Measurements from ENCODE around the gene RASD1.
A peak's percentile ranks its signal among the peaks of the same experiment; 100 is the strongest.

RASD1 gene, protein sequence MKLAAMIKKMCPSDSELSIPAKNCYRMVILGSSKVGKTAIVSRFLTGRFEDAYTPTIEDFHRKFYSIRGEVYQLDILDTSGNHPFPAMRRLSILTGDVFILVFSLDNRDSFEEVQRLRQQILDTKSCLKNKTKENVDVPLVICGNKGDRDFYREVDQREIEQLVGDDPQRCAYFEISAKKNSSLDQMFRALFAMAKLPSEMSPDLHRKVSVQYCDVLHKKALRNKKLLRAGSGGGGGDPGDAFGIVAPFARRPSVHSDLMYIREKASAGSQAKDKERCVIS

DNA sequence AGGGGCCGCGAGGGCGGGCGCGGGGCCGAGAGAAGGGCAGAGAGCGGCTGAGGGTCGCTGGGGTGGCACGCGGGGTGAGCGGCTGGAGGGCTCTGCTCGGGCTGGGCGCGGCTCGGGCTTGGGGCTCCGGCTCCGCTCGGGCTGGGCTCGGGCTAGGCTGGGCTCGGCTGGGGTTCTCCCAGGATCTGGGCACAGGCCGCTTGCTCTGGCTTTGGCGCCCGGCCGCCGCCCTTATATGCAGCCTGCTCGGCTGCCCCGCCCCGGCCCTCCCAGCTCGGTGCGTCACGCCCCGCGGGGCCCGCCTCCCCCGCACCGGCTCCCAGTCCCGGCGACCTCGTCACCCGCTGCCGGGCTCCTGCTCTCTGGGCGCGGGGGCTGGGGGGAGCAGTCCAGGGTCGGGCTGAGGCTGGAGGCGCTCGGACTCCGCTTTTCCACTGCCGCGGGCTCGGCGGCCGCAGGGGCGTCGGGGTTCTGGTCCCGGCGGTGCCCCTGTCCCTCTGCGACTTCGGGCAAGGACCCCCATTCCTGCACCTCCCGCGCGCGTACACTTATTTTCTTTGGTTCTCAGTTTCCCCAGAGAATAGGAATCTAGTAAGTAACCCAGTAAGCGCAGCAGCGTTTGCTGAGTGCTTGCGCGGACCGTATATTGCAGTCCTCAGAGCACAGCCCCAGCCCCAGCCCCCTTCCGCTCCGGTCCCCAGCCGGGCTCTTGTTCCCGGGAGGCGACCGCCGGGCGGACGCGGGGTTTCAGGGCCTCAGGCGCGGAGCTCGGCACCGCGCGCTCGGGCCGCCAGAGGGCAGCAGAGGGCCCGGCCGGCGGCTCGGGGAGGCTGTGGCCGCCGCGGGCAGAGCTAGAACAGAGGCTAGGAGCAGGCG lies at the start of gene RASD1:
TSS of gene RASD1 (minus strand) at position 207 of the 876 bp plus-strand sequence. CDS start 214 bp downstream, outside the sequence.
- peak; percentile 87 for DNase-seq (ENCODE audit: low read depth)

DNA sequence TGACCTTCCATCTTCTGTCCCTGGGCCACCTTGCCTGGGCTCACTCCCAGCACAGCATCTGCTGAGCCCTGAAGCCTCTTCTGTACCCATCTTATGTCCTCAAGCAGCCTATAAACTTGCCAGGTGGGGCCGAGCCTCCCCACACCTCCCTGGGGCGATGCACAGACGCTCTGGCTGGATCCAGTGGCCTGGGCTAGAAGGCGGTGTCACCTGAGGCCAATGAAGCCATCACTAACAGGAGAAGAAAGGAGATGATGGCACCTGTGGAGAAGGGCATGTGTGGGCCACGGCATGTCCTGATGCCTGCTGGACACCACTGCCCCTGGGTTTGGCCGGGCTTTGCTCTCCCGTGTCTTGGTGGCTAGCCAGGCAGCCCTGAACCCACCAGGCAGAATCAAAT lies 49.8 kb upstream of the RASD1 start:
- DNase-seq (ENCODE audit: low read depth): no peak

DNA sequence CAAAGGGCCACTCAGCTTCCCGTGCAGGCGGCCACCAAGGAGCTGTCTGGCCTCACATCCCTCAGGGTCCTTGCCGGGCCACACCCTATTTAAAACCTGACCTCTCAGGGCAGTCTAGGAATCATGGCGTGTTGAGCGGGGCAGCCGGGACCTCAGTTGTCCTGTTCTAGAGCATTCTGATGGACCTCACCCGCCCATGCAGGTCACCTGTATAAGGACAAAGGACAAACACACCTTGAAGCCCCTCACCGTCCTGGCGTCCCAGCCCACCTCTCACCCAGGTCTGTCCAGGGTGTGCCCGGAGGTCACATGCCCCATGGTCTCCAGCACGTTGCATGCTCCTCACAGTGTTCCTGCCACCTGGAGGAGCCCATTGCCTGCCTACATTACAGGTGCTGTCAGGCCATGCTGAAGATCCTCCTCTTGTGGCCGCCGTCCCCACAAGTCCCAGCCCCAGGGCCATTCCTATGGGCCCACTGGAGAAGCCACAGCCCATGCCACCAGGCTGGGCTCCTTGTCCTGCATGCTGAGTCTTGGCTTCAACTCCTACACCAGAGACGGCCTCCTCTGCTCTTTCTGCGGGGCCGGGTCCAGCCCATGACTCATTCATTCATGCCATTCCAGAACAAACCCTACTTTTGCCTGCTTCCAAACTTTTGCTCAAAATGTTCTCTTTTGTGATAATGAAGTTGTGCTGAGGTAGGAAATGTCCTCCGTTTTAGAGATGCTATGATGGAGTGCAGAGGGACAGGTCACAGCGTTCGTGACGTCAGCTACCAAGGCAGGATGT lies 49.0 kb upstream of the RASD1 start:
- DNase-seq (ENCODE audit: low read depth): peak; percentile 60

GRCh38 chr17:17542906-17543635 lies 46.9 kb upstream of the RASD1 start:
- no peak for DNase-seq (ENCODE audit: low read depth)

DNA sequence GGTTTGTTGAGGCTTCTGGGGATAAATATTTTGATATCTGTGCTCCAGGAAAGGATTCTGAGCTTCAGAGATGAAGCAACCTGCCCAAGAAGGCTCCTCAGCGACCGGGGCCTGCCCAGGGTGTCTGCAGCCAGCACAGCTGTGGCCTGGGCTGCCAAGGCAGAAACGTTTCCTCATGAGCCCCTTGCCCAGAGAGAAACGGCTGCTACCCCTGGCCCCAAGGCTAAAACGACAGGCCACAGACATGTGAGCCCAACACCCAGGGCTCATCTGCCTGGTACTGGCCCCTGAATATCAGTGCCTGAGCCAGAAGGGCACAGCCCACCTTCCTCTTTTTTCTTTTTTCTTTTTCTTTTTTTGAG lies 45.4 kb upstream of the RASD1 start:
- no peak for DNase-seq (ENCODE audit: low read depth)

GRCh38 chr17:17540935-17541639 lies 44.9 kb upstream of the RASD1 start:
- no peak for DNase-seq (ENCODE audit: low read depth)

DNA sequence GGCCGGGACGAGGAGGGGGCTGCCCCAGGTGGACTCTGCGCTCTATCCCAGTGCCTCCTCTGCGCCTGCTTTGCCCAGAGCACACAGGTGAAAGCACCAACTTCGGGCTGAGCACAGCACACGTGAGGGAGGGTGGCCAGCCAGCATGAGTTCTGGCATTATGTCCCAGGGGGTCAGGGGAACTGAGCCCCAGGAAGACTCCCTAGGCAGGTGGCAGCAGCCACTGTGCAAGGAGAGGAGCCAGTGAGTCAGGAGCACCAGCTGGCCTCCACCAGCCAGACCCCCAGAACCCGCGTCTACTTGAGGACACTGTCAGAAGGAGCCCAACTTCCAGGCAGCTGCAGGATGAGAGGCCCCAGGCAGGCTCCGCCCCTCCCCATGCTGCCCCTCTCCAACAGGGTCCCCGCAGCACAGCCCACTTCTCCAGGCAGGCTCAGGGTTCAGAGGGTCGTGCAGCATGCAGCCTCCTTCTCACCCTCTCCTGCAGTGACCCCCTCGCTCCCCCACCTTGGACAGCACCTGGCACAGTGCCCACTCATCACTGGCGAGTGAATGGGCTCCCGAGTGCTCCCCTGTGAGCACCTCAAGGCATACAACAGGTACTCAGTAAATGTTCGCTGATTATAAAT lies 44.2 kb upstream of the RASD1 start:
- no peak for DNase-seq (ENCODE audit: low read depth)

GRCh38 chr17:17539591-17539990 lies 43.4 kb upstream of the RASD1 start:
- DNase-seq (ENCODE audit: low read depth): no peak

- no peak for DNase-seq (ENCODE audit: low read depth)
These were observed 42.5 kb upstream of the RASD1 start for GRCh38 chr17:17538417-17539391.

- no peak for DNase-seq (ENCODE audit: low read depth)
These were observed 41.3 kb upstream of the RASD1 start for GRCh38 chr17:17537311-17538099.

- DNase-seq (ENCODE audit: low read depth): no peak
These were observed 40.5 kb upstream of the RASD1 start for GRCh38 chr17:17536702-17537101.

DNA sequence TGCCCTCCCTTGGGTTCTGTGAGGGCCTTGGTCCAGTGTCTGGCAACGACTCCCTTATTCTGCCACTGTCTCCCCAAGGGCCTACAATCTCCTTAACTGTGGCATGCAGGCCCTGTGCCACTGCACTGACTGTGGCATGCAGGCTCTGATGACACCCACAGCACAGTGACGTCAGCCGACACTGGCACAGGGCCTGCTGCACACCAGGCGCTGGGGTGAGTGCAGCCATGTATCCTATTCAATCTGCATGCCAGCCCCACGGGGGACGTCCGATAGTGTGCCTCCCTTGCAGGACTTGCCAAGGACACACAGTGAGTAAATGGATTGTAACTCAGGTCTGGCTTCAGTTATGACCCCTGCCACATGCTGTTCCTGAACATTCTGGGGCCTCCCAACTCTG lies 39.8 kb upstream of the RASD1 start:
- no peak for DNase-seq (ENCODE audit: low read depth)

DNA sequence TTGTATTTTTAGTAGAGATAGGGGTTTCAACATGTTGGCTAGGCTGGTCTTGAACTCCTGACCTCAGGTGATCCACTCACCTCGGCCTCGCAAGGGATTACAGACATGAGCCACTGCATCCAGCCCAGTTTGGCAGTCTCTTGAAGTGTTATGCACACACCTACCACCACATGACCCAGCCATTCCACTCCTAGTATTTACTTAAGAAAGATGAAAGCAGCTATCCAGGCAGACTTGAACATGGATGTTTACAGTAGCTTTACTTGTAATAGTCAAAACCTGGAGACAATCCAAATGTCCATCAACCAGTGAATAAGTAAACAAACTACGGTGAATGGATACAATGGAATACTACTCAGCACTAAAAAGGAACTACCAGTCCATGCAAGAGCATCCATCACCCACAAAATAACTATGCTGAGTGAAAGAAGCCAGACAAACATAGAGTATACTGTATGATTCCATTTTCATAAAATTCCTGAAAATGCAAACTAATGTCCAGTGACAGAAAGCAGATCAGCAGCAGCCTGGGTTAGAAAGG lies 37.8 kb upstream of the RASD1 start:
- no peak for DNase-seq (ENCODE audit: low read depth)

- DNase-seq (ENCODE audit: low read depth): no peak
These were observed 36.8 kb upstream of the RASD1 start for GRCh38 chr17:17532991-17533390.

DNA sequence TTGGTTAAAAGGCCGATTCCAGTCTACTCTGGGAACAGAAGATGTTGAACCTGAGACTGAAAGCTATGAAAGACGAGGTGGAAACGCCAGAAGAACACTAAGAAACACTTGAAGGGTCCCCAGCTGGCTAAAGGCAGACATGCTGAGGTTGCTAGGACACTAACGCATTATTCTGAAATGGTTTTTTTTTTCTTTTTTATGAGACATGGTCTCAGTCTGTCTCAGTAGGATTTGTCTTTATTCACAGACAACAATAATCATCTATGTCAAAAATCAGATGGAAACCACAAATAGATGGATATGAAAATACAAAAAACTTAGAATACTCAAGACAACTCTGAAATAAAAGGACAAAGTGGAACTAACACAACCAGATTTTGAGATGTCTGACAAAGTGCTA lies 35.0 kb upstream of the RASD1 start:
- no peak for DNase-seq (ENCODE audit: low read depth)

GRCh38 chr17:17528696-17529652 lies 32.8 kb upstream of the RASD1 start:
- DNase-seq (ENCODE audit: low read depth): no peak

DNA sequence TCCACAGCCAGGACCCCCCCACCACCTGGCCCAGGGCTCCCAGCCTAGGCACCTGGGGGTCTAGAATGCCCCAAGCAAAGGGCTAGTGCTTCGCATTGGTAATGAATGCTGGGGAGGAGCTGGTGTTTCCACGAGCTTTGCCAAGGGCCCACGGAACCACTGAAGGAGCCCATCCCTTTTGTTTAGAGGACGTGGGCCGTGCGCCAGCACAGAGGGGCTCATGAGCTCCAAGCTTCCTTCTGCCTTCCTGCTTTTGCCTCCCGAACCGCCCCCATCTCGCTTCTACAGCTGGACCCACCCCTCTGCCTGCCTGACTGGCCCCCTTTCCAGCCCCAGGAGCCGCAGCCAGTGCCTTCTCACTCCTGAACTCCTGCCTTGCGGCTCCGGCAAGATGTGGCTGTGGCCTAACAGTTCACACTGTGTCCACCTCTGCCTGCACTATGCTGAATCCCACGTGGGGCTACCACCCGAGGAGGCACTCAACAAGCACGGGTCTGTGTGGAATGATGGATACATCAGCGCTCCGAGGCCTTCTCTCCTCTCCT lies 31.8 kb upstream of the RASD1 start:
- no peak for DNase-seq (ENCODE audit: low read depth)

Data from iris pigment epithelial cell (primary cell).